HUES48 (cell line): Measurements from ENCODE around the gene INSYN1.
A peak's percentile ranks its signal among the peaks of the same experiment; 100 is the strongest.

ENCODE experiments used
- H3K27ac ChIP-seq: one replicate; pipeline ENCODE4 v1.7.0; 2013; ENCODE audit warnings: low read depth, low read length, inconsistent platforms
- H3K27me3 ChIP-seq: 2 replicates; pipeline ENCODE4 v1.6.1; 2013; ENCODE audit warnings: mild to moderate bottlenecking, low read length; ENCODE audit not compliant: control insufficient read depth, insufficient read depth
- H3K36me3 ChIP-seq: 2 replicates; pipeline ENCODE4 v1.6.1; 2013; ENCODE audit warnings: low read length; ENCODE audit not compliant: control insufficient read depth, insufficient read depth
- H3K4me1 ChIP-seq: 2 replicates; pipeline ENCODE4 v1.6.1; 2013; ENCODE audit warnings: mild to moderate bottlenecking, low read length; ENCODE audit not compliant: control insufficient read depth, insufficient read depth
- H3K4me3 ChIP-seq: 2 replicates; pipeline ENCODE4 v1.5.1; 2013; ENCODE audit warnings: mild to moderate bottlenecking, low read depth, low read length
- H3K9ac ChIP-seq: 2 replicates; pipeline ENCODE4 v1.6.1; 2013; ENCODE audit warnings: mild to moderate bottlenecking, low read depth, low read length, moderate library complexity
- H3K9me3 ChIP-seq: 2 replicates; pipeline ENCODE4 v1.6.1; 2013; ENCODE audit warnings: low read length; ENCODE audit not compliant: control insufficient read depth, insufficient read depth

The INSYN1 gene

DNA sequence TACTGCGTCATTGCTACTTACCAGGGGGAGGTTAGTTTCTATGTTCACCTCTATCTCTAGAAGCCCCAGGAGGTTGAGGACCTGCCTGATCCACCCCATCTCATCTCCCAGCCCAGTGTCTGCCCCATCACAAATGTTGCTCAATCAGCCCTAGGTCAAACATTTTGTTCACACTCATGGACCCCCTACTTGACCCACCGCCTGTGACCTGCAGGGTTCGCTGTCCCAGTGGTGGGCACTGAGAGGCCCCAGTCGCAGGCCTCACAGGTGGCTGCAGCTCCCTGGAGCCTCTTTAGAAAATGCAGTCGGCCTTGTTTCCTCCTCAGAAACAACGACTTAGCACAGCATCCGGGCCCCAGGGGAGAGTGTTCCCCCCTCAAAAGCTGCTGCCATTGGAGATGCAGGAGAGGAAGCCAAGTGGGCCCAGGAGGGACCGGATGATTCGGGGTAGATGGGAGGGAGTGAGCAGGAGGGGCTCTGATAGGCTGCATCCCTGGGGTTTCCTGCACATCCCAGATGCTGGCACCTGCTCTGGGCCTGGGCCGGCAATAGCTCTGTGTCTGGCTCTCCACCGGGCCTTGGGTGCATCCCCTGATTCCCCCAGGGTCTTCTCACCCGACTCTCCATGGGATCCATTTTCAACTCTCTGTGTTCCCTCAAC lies 18.4 kb upstream of the INSYN1 start:
- Histone ChIP-seq H3K4me1 (peaks cover 11% of the 10 kb centered on the region; the same call in 1 of the 2 replicates), H3K9ac (no peak overlapping the region), H3K9me3 (no peaks in the 10 kb centered on the region), H3K27me3 (no peaks in the 10 kb centered on the region), H3K4me3 (no peak overlapping the region), H3K36me3 (no peaks in the 10 kb centered on the region), H3K27ac (no peak overlapping the region)

DNA sequence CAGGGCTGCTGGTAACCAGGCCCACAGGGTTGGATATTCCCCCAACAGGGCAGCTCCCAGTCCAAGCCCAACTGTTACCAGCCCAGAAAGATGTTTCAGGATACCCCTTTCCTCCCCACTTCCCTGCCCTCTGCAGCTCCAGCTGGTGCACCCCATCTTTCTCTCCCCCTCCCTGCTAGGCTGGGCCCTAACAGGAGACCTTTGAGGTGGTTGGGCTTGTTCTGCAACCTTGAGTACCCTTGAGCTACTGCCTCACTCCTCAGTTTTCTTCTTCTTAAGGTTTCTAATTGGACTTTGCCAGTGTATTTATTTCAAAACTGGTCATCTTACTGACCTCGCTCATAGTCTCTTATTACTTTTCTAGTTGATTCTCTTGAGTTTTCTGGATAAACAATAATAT lies 16.9 kb upstream of the INSYN1 start:
- Histone ChIP-seq H3K9me3 (no peaks in the 10 kb centered on the region), H3K4me3 (no peak overlapping the region), H3K27me3 (no peaks in the 10 kb centered on the region), H3K36me3 (no peaks in the 10 kb centered on the region), H3K4me1 (peaks cover 11% of the 10 kb centered on the region; the same call in 1 of the 2 replicates), H3K27ac (no peak overlapping the region), H3K9ac (no peak overlapping the region)

DNA sequence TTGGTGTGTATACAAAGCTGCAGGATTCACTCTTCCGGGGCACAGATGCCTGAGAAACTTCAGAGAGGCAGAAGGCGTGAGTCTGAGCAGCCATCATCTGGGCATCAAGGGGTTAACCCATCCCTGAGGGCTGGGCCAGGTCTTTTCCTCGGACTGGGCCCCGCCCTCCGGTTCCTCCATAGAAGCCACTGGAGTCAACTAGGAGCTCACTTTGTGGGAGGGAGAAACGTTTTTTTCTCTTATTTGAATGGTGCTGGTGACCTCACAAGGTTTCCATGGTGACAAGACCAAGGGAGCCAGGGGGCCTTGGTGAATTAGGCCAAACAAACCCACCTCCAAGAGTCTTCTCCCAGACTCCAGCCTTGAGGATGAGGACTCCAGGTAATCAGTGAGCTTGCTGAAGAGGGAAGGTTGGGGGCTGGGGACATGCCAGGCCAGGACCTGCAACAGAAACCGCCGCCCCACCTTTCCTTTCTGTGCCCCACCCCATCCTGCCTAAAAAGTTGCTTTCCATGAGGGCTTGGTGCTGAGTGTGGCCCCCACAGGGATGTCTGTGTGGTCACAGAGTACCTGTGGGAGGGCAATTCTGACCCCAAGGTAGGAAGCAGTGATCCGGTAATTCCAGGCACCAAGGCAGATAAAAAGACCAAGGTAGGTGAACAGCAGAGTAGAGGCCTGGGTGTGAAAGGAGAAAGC lies 14.8 kb upstream of the INSYN1 start:
- Histone ChIP-seq H3K4me1 (peaks cover 11% of the 10 kb centered on the region; the same call in 1 of the 2 replicates), H3K4me3 (peak overlapping the region; percentile 7; the same call in 1 of the 2 replicates), H3K9me3 (no peaks in the 10 kb centered on the region), H3K27me3 (no peaks in the 10 kb centered on the region), H3K27ac (no peak overlapping the region), H3K36me3 (no peaks in the 10 kb centered on the region), H3K9ac (no peak overlapping the region)

DNA sequence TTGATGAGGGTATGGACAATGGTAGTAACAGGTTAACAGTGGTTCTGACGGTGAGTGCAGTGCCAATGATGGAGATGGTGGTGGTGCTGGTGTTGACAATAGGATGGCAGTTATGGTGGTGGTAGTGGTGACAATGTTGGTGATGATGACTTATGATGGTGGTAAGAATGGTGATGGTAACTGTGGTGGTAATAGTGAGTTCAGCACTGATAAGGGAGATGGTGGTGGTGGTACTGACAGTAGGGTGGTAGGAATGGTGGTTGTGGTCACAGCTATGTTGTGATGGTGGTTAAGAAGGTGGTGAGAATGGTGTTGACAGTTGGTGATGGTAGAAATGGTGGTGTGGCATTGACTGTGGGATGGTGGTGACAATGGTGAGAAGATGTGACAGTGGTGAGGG lies 13.4 kb upstream of the INSYN1 start:
- Histone ChIP-seq H3K4me1 (peaks cover 11% of the 10 kb centered on the region; the same call in 1 of the 2 replicates), H3K27ac (no peak overlapping the region), H3K27me3 (no peaks in the 10 kb centered on the region), H3K36me3 (no peaks in the 10 kb centered on the region), H3K9me3 (no peaks in the 10 kb centered on the region), H3K4me3 (no peak overlapping the region), H3K9ac (no peak overlapping the region)

DNA sequence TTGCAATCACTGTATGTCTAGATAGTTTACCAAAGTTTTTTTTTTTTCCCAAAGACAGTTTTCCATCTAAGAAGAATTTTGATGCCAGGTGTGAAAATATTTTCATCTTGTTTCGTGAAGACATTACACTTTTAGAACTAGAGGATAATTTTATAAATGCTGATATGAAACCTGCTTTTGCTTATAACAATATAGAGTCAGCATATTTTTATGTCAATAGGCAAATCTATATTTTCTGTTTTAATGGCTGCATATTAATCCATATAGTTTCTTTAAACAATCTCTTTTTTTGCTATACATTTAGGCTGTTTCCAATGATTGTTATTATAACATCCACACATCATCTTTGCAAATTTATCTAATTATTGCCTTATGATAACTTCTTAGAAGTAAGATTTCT lies 12.6 kb upstream of the INSYN1 start:
- Histone ChIP-seq H3K4me1 (peaks cover 11% of the 10 kb centered on the region; the same call in 1 of the 2 replicates), H3K9ac (no peak overlapping the region), H3K9me3 (no peaks in the 10 kb centered on the region), H3K36me3 (no peaks in the 10 kb centered on the region), H3K27me3 (no peaks in the 10 kb centered on the region), H3K27ac (no peak overlapping the region), H3K4me3 (no peak overlapping the region)

DNA sequence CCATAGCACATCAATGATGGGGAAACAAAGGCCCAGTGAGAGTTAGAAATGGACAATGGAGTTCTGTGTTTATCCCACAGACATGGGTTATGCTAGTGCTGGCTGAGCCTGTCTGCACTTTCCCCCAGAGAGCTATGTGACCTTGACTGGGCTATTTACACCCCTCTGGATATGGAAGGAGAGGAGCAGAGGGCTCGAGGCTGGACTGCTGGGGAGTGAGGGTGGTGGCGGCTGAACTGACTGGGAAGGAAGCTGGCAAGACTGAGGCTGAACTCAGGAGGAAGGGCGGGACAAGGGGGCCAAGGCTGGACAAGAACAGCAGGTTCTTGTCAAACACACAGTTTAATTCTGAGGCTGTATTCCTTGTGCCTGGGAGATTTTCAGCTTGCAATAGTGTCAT lies 10.8 kb upstream of the INSYN1 start:
- no peak overlapping the region for H3K27ac ChIP-seq
- no peaks in the 10 kb centered on the region for H3K9me3 ChIP-seq
- H3K27me3 ChIP-seq, result no peaks in the 10 kb centered on the region
- no peak overlapping the region for H3K9ac ChIP-seq
- H3K36me3 ChIP-seq, result no peaks in the 10 kb centered on the region
- H3K4me1 ChIP-seq, result peaks cover 11% of the 10 kb centered on the region; the same call in 1 of the 2 replicates
- no peak overlapping the region for H3K4me3 ChIP-seq

DNA sequence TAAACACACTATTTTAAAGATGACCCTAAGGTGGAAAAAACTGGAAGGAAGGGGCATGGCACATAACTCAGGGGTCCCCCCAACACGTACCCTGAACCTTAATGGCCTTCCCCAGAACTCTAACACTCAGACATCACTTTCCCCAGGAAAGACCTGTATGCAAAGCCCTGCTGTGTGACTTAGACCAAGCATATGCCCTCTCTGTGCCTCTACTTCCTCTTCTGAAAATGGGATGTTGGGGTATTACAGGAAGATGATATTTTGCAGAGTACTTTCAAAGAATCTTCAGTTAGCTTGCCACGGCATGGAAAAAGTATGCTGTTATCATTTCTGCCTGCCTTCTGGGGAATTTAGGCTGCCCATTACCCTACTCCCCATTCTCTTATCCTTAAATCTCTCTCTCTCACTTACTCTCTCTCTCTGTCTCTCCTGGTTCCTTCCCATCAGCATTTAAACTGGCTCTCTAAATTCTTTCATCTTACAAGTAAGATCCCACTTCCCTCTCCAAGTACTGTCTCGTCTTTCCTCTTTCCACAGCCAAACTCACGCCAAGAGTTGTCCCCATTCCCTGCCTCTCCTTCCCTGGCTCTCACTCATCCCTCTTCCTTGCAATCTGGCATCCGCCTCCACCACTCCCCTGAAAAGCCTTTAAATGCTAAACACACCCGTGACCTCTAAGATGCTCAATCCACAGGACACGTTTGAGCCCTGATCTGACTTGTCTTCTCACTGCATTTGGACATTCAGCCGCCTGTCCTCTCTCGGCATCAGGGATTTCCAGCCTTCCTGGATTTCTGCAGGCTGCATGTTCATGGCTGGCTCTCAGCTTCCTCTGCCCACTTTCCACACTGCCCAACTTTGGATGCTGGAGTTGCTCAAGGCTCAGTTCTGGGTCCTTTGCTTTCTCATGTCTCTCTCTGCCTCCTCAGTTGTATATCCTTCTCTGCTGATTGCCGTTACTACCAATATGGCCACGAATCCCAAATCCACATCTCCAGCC lies 7.5 kb upstream of the INSYN1 start:
- Histone ChIP-seq H3K36me3 (no peaks in the 10 kb centered on the region), H3K9me3 (no peaks in the 10 kb centered on the region), H3K9ac (no peak overlapping the region), H3K27me3 (0 out of 2 replicates have a peak, but pooled peaks cover 4% of the 10 kb centered on the region), H3K4me1 (no peaks in the 10 kb centered on the region), H3K4me3 (no peak overlapping the region), H3K27ac (no peak overlapping the region)

DNA sequence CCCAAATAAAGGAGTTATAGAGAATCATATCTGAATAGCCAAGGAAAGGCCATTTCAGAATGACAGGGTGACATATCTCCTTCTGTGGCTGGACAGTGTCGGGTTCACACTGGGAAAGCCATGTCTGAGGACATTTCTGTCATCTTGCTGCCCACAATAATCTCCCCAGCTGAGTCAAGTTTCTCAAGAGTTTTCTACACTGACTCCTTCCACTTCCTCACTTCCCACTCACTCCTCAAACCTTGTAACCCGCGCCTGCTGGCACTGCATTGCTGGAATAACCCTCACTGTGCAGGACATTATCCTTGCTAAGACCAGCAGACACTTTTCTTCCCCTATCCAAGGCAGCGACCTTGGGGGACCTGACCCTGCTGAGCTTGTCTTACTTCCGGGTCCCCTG lies 5.3 kb upstream of the INSYN1 start:
- no peak overlapping the region for H3K4me3 ChIP-seq
- peaks cover 11% of the 10 kb centered on the region; the same call in 1 of the 2 replicates for H3K27me3 ChIP-seq
- peaks cover 14% of the 10 kb centered on the region for H3K4me1 ChIP-seq
- H3K9me3 ChIP-seq, result no peaks in the 10 kb centered on the region
- H3K9ac ChIP-seq, result no peak overlapping the region
- H3K27ac ChIP-seq, result no peak overlapping the region
- H3K36me3 ChIP-seq, result no peaks in the 10 kb centered on the region

DNA sequence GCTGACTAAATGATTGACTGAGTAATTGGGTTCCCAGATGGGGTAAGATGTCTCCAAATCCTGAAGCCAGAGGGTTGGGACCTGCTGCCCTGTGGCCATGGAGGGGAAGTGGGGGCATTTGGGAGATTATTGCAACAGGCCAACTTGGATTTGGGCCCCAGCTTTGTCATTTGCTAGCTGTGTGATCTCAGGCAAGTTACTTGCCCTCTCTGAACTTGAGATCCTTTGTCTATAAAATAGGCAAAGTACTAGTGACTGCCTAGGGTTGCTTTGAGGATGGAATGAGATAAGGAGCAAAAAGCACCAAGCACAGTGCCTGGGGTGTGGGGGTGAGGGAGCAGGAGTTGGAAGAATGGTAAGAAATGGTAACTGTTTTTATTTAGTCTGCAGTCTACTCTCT lies 4.4 kb upstream of the INSYN1 start:
- Histone ChIP-seq H3K4me1 (peaks cover 14% of the 10 kb centered on the region), H3K27me3 (peaks cover 15% of the 10 kb centered on the region; the same call in 1 of the 2 replicates), H3K4me3 (no peak overlapping the region), H3K36me3 (no peaks in the 10 kb centered on the region), H3K9me3 (no peaks in the 10 kb centered on the region), H3K27ac (no peak overlapping the region), H3K9ac (no peak overlapping the region)

DNA sequence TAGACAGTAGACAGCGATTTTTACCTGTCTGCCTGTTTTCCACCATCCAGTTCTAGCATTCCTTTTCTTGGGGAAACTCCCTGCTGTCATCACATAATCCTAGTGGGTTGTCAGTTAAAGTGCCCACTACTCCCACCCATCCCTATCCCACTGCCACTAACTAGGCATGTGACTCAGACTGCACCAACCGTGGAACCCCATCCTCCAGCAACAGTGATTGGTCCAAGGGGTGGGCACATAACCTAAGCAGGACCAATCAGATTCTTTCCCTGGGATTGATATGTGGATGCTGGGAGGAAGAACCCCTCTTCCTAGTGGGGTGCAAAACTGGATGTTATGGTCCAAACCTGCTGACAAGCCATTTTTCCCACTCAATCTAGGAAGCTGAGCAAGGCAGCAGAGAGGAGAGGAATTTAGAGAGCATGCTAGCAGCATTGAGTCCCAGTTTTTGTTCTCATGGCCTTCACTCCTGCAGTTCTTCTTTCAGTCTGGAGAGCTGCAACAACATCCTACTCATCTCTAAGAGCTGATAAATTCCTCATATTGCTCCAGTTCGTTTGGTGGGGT lies 3.9 kb upstream of the INSYN1 start:
- H3K4me1 ChIP-seq, result peaks cover 14% of the 10 kb centered on the region
- H3K27ac ChIP-seq, result no peak overlapping the region
- H3K9ac ChIP-seq, result no peak overlapping the region
- H3K27me3 ChIP-seq, result peaks cover 19% of the 10 kb centered on the region; the same call in 1 of the 2 replicates
- H3K9me3 ChIP-seq, result no peaks in the 10 kb centered on the region
- H3K36me3 ChIP-seq, result no peaks in the 10 kb centered on the region
- H3K4me3 ChIP-seq, result no peak overlapping the region
